CD4-positive, alpha-beta memory T cell (primary cell): ENCODE results near the gene MYH7B. TPM values are rescaled to one million over a fixed set of nuclear protein-coding genes. Genes with fewer than 3 reads are reported as not detected.

ENCODE experiments used
- CTCF ChIA-PET: fragments of 350-600 bp; sonication (Branson Sonifier 250); formaldehyde crosslinking; loops from one replicate; lab custom pipeline; 2021; ENCODE audit warnings: inconsistent platforms; ENCODE audit not compliant: partially characterized antibody; lab: Charles Lee
- POLR2A ChIA-PET: fragments of 350-600 bp; sonication (Branson Sonifier 250); formaldehyde crosslinking; loops from one replicate; lab custom pipeline; 2021; ENCODE audit not compliant: partially characterized antibody; lab: Charles Lee
- DNase-seq, 5 donors: peaks; one replicate each; pipeline versions ENCODE4 v3.0.0 to v3.0.0-alpha.2; 2020 to 2022; ENCODE audit warnings: mixed read lengths in 1 of 5
- H3K27ac ChIP-seq: one replicate; pipeline ENCODE4 v1.7.0; 2013; ENCODE audit warnings: low read depth, low read length
- H3K27me3 ChIP-seq: 2 replicates; pipeline ENCODE4 v1.7.0; 2013; ENCODE audit warnings: mild to moderate bottlenecking, low read length, moderate library complexity; ENCODE audit not compliant: insufficient read depth
- H3K36me3 ChIP-seq: 2 replicates; pipeline ENCODE4 v1.7.0; 2013; ENCODE audit warnings: mild to moderate bottlenecking, low read length, moderate library complexity; ENCODE audit not compliant: insufficient read depth
- H3K4me1 ChIP-seq: 2 replicates; pipeline ENCODE4 v1.7.0; 2013; ENCODE audit warnings: mild to moderate bottlenecking, low read length, moderate library complexity; ENCODE audit not compliant: insufficient read depth
- H3K4me3 ChIP-seq, 2 donors: one replicate each; pipeline ENCODE4 v1.7.0; 2013; ENCODE audit warnings: low read length in 2 of 2, mild to moderate bottlenecking in 1 of 2
- H3K9me3 ChIP-seq, 2 donors: one replicate each; pipeline ENCODE4 v1.7.0; 2013; ENCODE audit warnings: low read length in 2 of 2, control low read depth in 1 of 2; ENCODE audit not compliant: control insufficient read depth in 1 of 2
- H3K27ac Mint-ChIP-seq, 7 donors: one replicate each; pipeline ENCODE4 v1.8.0; 2020 to 2021; ENCODE audit warnings: mixed read lengths in 7 of 7, mild to moderate bottlenecking in 6 of 7, inconsistent platforms in 3 of 7, moderate library complexity in 3 of 7
- H3K27me3 Mint-ChIP-seq, 2 donors: one replicate each; pipeline ENCODE4 v1.8.0; 2020 to 2021; ENCODE audit warnings: mixed read lengths in 2 of 2
- H3K36me3 Mint-ChIP-seq, 2 donors: one replicate each; pipeline ENCODE4 v1.8.0; 2020 to 2021; ENCODE audit warnings: mixed read lengths in 2 of 2, inconsistent platforms in 1 of 2, mild to moderate bottlenecking in 1 of 2
- H3K4me1 Mint-ChIP-seq, 4 donors: one replicate each; pipeline ENCODE4 v1.8.0; 2020 to 2021; ENCODE audit warnings: mixed read lengths in 4 of 4, mild to moderate bottlenecking in 1 of 4
- H3K4me3 Mint-ChIP-seq, 8 donors: one replicate each; pipeline ENCODE4 v1.8.0; 2020 to 2021; ENCODE audit warnings: mixed read lengths in 8 of 8, mild to moderate bottlenecking in 7 of 8, moderate library complexity in 6 of 8, inconsistent platforms in 3 of 8
- H3K9me3 Mint-ChIP-seq, 8 donors: one replicate each; pipeline ENCODE4 v1.8.0; 2020 to 2021; ENCODE audit warnings: mixed read lengths in 8 of 8, mild to moderate bottlenecking in 5 of 8, inconsistent platforms in 3 of 8, moderate library complexity in 1 of 8
- intact Hi-C: fragments of 100-400 bp; cut with micrococcal nuclease; formaldehyde crosslinking; loops from one replicate; pipeline ENCODE4 v1.15.1; 2023
- polyA plus RNA-seq, 2 donors: library from polyadenylated mRNA; unstranded; fragments of 300-500 nt; fragmentation: Illumina TruSeq; gene quantifications; one replicate each; pipeline ENCODE4 v1.2.3, GENCODE V29; 2021
- total RNA-seq, 2 experiments: library from RNA; stranded (reverse); gene quantifications; one replicate each; pipeline ENCODE4 v1.2.3, GENCODE V29; 2021

Gene MYH7B
- under 1 TPM; 0.39 to 0.47 TPM for total RNA-seq
- polyA plus RNA-seq: under 1 TPM in 1 of 2 donors, not detected in 1; 0.32 TPM

DNA sequence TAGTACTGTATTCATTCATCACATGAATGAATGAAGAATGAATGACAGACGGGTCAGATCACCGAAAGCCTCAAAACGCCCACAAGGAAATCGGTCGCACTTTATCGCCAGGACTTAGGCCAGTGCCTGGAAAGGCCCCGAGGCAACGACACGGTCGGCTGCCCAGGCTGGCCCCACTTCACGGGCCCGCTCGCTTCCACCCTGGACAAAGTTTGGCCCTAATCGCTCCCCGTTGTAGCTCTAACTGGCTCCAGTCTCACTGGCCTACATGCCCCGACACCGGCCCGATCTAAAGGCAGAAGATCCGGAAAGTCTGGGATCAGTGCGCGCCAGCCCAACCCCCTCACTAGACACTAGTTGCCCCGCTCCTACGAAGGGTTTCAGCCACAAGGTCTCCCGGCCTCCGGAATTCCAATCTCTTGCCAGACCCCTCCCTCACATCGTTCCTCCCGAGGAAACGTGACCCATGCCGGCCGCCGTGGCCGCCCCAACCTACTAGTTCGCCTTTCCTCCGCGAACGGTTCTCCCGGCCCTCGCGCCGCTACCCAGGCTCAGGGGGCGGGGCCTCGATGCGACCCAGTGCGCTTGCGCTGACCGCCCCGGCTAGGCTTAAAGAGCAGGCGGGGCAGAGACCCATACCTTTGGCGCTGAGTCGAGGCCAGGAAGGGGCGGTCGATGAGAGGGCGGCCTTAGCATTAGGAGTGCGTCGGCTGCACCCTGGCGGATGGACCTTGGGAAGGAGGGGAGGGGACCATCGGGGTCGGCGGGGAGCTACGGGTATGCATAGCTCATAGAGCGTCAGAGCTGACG lies at the start of gene MYH7B, which contains the start of gene GSS:
Gene MYH7B, plus strand, starts transcription at position 638 of the 810 bp plus-strand sequence. CDS start 22,138 bp downstream, outside the sequence.
Gene GSS, minus strand, starts transcription at position 576 of the 810 bp plus-strand sequence. CDS start 3,954 bp downstream, outside the sequence.
- CTCF ChIA-PET: interaction anchor here (0.5 to 8.2 kb wide), 9 partner anchors 11 to 141 kb away, joined by 3 to 100 read pairs (median 4); partner anchors contain the start of genes ACSS2 and GGT7
- no peaks in the 10 kb centered on the region for H3K27me3 ChIP-seq
- H3K36me3 Mint-ChIP-seq: peaks cover 0 to 12% of the 10 kb centered on the region in 2 donors
- peaks cover 19 to 28% (median 21%) of the 10 kb centered on the region in 4 donors for H3K4me1 Mint-ChIP-seq
- no peaks in the 10 kb centered on the region for H3K9me3 ChIP-seq
- intact Hi-C loops: loop anchor here (1.0 to 2.0 kb wide), 3 partner anchors 37 to 137 kb away; partner anchors contain the start of genes ACSS2 and TRPC4AP
- no peaks in the 10 kb centered on the region for H3K36me3 ChIP-seq
- peak; percentile 92 to 97 (median 94) for DNase-seq
- peak within 1 kb of the TSS; percentile 71 for H3K27ac ChIP-seq
- peaks cover 13% of the 10 kb centered on the region for H3K4me1 ChIP-seq
- H3K27ac Mint-ChIP-seq: peak within 1 kb of the TSS; percentile 93 to 98 (median 98)
- H3K4me3 Mint-ChIP-seq: peak within 1 kb of the TSS; percentile 93 to 100 (median 97)
- no peaks in the 10 kb centered on the region for H3K27me3 Mint-ChIP-seq
- no peaks in the 10 kb centered on the region for H3K9me3 Mint-ChIP-seq
- peak within 1 kb of the TSS; percentile 45 to 88 for H3K4me3 ChIP-seq
- POLR2A ChIA-PET: interaction anchor here (1.2 to 4.3 kb wide), 5 partner anchors 12 to 962 kb away, joined by 4 to 34 read pairs (median 5); partner anchors contain the start of genes ACSS2, GGT7 and RALY

DNA sequence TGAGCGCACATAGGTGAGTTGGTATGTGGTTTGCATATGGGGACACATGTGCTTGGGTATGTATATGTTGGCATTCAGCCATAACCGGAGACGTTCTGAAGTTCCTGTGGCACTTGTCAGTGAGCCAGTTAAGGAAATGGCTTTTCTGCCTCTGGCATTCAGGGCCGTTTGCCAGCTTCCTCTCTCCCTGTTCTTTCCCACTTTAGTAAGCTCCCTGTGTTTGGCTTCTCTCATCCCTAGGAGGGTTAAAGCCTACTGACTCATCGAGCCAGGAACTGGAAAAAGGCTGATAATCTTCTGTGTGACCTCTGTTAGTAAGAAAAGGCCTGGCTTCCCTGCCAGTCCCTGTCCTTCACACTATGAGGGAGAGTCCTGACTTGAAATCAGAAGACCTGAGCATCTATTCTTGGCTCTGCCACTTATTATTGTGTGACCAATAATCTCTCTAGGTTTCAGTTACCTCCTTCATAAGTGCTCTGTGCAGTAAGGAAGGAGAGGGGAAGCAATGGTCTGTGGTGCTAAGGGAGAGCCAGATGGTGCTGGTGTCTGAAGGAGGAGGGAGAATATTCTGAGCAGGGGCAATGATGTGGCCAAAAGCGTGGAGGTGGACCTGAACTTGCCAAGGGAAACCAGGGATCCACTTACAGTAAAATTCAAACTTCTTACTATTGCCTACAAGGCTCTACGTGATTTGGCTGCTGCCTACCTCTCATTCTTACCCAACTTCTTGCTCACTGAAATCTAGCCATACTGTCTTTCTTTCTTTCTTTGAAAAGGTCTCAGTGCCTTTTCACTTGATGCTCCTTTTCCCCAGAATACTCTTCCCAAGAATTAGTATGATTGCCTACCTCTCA lies 47.8 kb upstream of the MYH7B start:
- no peaks in the 10 kb centered on the region for H3K9me3 ChIP-seq
- no peak overlapping the region for H3K4me3 ChIP-seq
- no peaks in the 10 kb centered on the region for H3K27me3 ChIP-seq
- DNase-seq: no peak
- POLR2A ChIA-PET: no interaction called here
- Mint-ChIP-seq H3K9me3 (no peaks in the 10 kb centered on the region), H3K27me3 (no peaks in the 10 kb centered on the region), H3K36me3 (no peaks in the 10 kb centered on the region), H3K4me3 (no peak overlapping the region), H3K4me1 (peaks cover 2 to 19% (median 8%) of the 10 kb centered on the region in 4 donors), H3K27ac (no peak overlapping the region)
- no peaks in the 10 kb centered on the region for H3K36me3 ChIP-seq
- no peak overlapping the region for H3K27ac ChIP-seq
- H3K4me1 ChIP-seq: peaks cover 7% of the 10 kb centered on the region
- intact Hi-C loops: no loop called here
- CTCF ChIA-PET: no interaction called here

- no peak overlapping the region for H3K4me3 Mint-ChIP-seq
- no peaks in the 10 kb centered on the region for H3K36me3 ChIP-seq
- H3K4me1 ChIP-seq: peaks cover 22% of the 10 kb centered on the region
- no peak overlapping the region for H3K4me3 ChIP-seq
- peak overlapping the region in 2 of 7 donors; percentile 18 to 48 for H3K27ac Mint-ChIP-seq
- H3K27me3 Mint-ChIP-seq: no peaks in the 10 kb centered on the region
- no peak overlapping the region for H3K27ac ChIP-seq
- H3K9me3 Mint-ChIP-seq: no peaks in the 10 kb centered on the region
- ChIA-PET POLR2A (interaction anchor here (1.9 kb wide), 1 partner anchor 39 kb away, joined by 4 read pairs; the partner anchor contains the start of gene ACSS2), CTCF (no interaction called here)
- DNase-seq: no peak
- H3K36me3 Mint-ChIP-seq: peaks cover under 1 to 9% of the 10 kb centered on the region in 2 donors
- H3K4me1 Mint-ChIP-seq: peaks cover 10 to 34% (median 23%) of the 10 kb centered on the region in 4 donors
- intact Hi-C loops: no loop called here
- H3K9me3 ChIP-seq: no peaks in the 10 kb centered on the region
- H3K27me3 ChIP-seq: no peaks in the 10 kb centered on the region
These were observed 40.5 kb upstream of the MYH7B start for GRCh38 chr20:34915131-34915530.

DNA sequence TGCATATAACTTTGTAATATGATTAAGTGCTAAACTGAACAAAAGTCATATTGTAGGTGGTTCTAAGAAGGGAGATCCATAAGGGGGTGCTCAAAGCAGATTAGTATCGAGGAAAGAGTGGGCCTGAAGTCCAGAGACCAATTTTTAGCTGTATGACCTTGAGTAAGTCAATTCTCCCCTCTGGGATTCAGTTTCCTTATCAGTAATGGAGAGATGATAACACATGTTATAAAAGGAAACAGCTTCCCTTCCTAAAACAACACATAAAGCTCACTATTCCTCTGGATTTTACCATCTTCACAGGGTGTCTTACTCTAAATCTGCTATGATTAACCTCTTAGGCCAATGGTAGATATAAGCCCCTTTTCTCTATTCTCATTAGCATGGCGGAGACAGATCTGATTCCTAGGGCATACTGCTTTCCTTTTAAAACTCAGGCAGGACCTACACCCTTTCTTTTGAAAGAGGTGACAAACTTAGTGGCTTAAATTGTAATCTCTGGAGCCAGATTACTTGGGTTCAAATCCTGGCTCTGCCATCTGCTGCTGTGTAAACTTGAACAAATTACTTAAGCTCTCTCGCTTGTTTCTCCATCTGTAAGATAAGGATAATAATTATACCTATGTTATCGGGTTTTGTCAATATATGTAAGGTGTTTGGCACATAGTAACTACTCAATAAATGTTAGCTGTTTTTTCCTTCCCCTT lies 39.8 kb upstream of the MYH7B start:
- Histone ChIP-seq H3K4me3 (no peak overlapping the region), H3K27me3 (no peaks in the 10 kb centered on the region), H3K4me1 (peaks cover 22% of the 10 kb centered on the region), H3K9me3 (no peaks in the 10 kb centered on the region), H3K36me3 (no peaks in the 10 kb centered on the region), H3K27ac (no peak overlapping the region)
- POLR2A ChIA-PET: interaction anchor here (1.9 kb wide), 1 partner anchor 40 kb away, joined by 4 read pairs; the partner anchor contains the start of gene ACSS2
- H3K27ac Mint-ChIP-seq: peak overlapping the region in 1 of 7 donors; percentile 60
- H3K4me1 Mint-ChIP-seq: peaks cover 10 to 34% (median 23%) of the 10 kb centered on the region in 4 donors
- H3K4me3 Mint-ChIP-seq: no peak overlapping the region
- intact Hi-C loops: no loop called here
- no peaks in the 10 kb centered on the region for H3K9me3 Mint-ChIP-seq
- H3K27me3 Mint-ChIP-seq: no peaks in the 10 kb centered on the region
- no peak for DNase-seq
- CTCF ChIA-PET: interaction anchor here (0.6 kb wide), 1 partner anchor 12 kb away, joined by 3 read pairs; no protein-coding TSS in a partner anchor
- H3K36me3 Mint-ChIP-seq: peaks cover 2 to 15% of the 10 kb centered on the region in 2 donors

- no peak for DNase-seq
- H3K36me3 Mint-ChIP-seq: peaks cover 5 to 20% of the 10 kb centered on the region in 2 donors
- ChIA-PET POLR2A (interaction anchor here (1.9 kb wide), 1 partner anchor 41 kb away, joined by 4 read pairs; the partner anchor contains the start of gene ACSS2), CTCF (interaction anchor here (0.6 kb wide), 1 partner anchor 13 kb away, joined by 3 read pairs; no protein-coding TSS in a partner anchor)
- H3K27me3 Mint-ChIP-seq: no peaks in the 10 kb centered on the region
- Histone ChIP-seq H3K27ac (no peak overlapping the region), H3K4me1 (peaks cover 22% of the 10 kb centered on the region), H3K36me3 (no peaks in the 10 kb centered on the region), H3K27me3 (no peaks in the 10 kb centered on the region), H3K9me3 (no peaks in the 10 kb centered on the region), H3K4me3 (no peak overlapping the region)
- H3K4me1 Mint-ChIP-seq: peaks cover 10 to 34% (median 23%) of the 10 kb centered on the region in 4 donors
- peak overlapping the region in 1 of 8 donors; percentile 6 for H3K4me3 Mint-ChIP-seq
- peak overlapping the region in 2 of 7 donors; percentile 7 to 71 for H3K27ac Mint-ChIP-seq
- no peaks in the 10 kb centered on the region for H3K9me3 Mint-ChIP-seq
- intact Hi-C loops: no loop called here
These were observed 38.8 kb upstream of the MYH7B start for GRCh38 chr20:34916774-34917354.

DNA sequence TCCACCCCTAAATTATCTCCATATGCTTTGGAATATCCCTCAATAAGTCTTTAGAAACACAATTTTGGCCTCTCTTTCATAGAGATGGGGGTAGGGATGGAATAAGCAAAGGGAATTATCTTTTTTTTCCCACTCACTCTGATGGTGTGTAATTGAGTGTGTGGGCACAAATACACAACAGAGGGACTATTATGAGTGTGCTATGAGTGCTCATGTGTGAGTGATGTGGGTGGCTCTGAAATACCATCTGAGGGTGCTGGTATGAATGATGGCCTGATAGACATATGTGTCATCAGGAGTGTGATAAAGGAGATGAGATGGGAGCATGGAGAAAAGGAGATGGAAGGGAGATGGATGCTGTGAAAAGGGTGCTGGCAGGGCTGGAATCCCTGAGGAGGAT lies 35.6 kb upstream of the MYH7B start:
- intact Hi-C loops: no loop called here
- no peak overlapping the region for H3K27ac Mint-ChIP-seq

More for the DNA sequence above, 35.6 kb upstream of the MYH7B start:
- no peaks in the 10 kb centered on the region for H3K27me3 Mint-ChIP-seq
- peaks cover 10 to 34% (median 23%) of the 10 kb centered on the region in 4 donors for H3K4me1 Mint-ChIP-seq
- Histone ChIP-seq H3K27me3 (no peaks in the 10 kb centered on the region), H3K4me3 (no peak overlapping the region), H3K4me1 (peaks cover 22% of the 10 kb centered on the region), H3K36me3 (no peaks in the 10 kb centered on the region), H3K9me3 (no peaks in the 10 kb centered on the region), H3K27ac (no peak overlapping the region)
- CTCF ChIA-PET: no interaction called here
- POLR2A ChIA-PET: interaction anchor here (0.6 kb wide), 1 partner anchor 32 kb away, joined by 3 read pairs; no protein-coding TSS in a partner anchor
- DNase-seq: no peak
- no peaks in the 10 kb centered on the region for H3K9me3 Mint-ChIP-seq
- no peak overlapping the region for H3K4me3 Mint-ChIP-seq
- H3K36me3 Mint-ChIP-seq: peaks cover 8 to 24% of the 10 kb centered on the region in 2 donors
